Measurements from ENCODE around the gene BTD. TPM values are rescaled to one million over a fixed set of nuclear protein-coding genes. Genes with fewer than 3 reads are reported as not detected.
A peak's percentile ranks its signal among the peaks of the same experiment; 100 is the strongest.

Gene BTD
- total and polyA plus RNA-seq, 4 donors: 45.8 to 78.1 (median 47.8) TPM

DNA sequence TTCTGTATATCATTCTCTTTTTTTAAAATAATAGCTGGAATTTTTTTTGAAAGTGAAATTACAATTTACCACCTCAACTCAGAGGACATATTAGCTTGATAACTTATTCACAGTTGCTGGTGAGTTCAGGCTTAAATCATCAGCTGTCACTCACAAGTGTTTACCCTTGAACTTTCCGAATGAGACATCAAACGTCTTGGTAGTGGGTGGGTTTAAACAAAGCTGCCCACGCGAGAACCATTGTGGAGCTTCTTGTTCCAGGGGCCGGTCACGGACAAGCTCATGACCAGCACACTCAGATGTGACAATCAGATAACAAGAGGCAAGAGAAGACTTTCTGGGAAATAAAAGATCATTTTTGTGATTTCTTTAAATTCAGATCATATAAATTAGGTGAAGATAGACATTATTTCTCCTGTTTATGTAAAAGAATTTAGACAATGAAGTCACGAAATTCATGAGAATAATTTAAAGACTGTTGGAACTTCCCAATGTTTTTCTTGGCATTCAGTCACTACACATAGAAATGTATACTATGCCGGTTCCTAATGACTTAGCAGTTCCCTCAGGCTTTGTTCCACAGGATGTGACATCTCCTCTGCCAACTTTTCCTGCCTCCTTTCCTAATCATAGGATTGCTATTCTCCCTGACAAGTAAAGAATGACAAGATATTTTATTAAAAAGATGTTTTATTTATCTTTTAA lies 29.3 kb downstream of the BTD start:
- H3K4me1 ChIP-seq (ENCODE audit: control insufficient read depth in 4 of 4, insufficient read depth in 4 of 4, low read length in 3 of 4): peaks cover 0 to 30% (median 13%) of the 10 kb centered on the region in 4 donors
- H3K36me3 ChIP-seq (ENCODE audit: control insufficient read depth in 4 of 4, insufficient read depth in 3 of 4, low read depth in 1 of 4, low read length in 3 of 4): no peaks in the 10 kb centered on the region
- H3K4me3 ChIP-seq (ENCODE audit: low read depth in 1 of 3, low read length in 3 of 3): peak overlapping the region in 1 of 3 donors; percentile 15
- DNase-seq (ENCODE audit: low spot score): no peak
- TF ChIP-seq SP1 (IDR thresholded peaks at IDR 0.05) (no peak), FOXA2 (IDR thresholded peaks at IDR 0.05) (no peak), HNF4G (IDR thresholded peaks at IDR 0.05) (no peak), CTCF (IDR thresholded peaks at IDR 0.05; ENCODE audit: low read depth, low read length, missing input control) (no peak), YY1 (IDR thresholded peaks at IDR 0.05) (no peak), JUND (IDR thresholded peaks at IDR 0.05) (no peak), REST (IDR thresholded peaks at IDR 0.05) (no peak), EGR1 (IDR thresholded peaks at IDR 0.05; ENCODE audit: low read depth in 2 of 2) (no peak), RAD21 (IDR thresholded peaks at IDR 0.05) (no peak), HNF4A (conservative IDR thresholded peaks at IDR 0.05) (no peak), TAF1 (conservative IDR thresholded peaks at IDR 0.05) (no peak), RXRA (IDR thresholded peaks at IDR 0.05) (no peak), GABPA (IDR thresholded peaks at IDR 0.05 in 1 of 2, conservative IDR thresholded peaks at IDR 0.05 in 1 of 2) (no peak)
- TF ChIP-seq, protein P1, sequence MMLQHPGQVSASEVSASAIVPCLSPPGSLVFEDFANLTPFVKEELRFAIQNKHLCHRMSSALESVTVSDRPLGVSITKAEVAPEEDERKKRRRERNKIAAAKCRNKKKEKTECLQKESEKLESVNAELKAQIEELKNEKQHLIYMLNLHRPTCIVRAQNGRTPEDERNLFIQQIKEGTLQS (IDR thresholded peaks at IDR 0.05): no peak
- WGBS: 35% methylated on average over 8 of the region's 8 CpGs
- H3K27me3 ChIP-seq (ENCODE audit: control insufficient read depth in 4 of 4, insufficient read depth in 4 of 4, low read length in 3 of 4): no peaks in the 10 kb centered on the region
- H3K9ac ChIP-seq (ENCODE audit: low read depth in 1 of 2, low read length in 2 of 2): peak overlapping the region; percentile 43 to 61
- peak overlapping the region in 1 of 2 donors; percentile 27 for H3K27ac ChIP-seq (ENCODE audit: low read depth in 1 of 2, low read length in 2 of 2)
- no peaks in the 10 kb centered on the region for H3K9me3 ChIP-seq (ENCODE audit: control insufficient read depth in 4 of 4, low read length in 3 of 4)

DNA sequence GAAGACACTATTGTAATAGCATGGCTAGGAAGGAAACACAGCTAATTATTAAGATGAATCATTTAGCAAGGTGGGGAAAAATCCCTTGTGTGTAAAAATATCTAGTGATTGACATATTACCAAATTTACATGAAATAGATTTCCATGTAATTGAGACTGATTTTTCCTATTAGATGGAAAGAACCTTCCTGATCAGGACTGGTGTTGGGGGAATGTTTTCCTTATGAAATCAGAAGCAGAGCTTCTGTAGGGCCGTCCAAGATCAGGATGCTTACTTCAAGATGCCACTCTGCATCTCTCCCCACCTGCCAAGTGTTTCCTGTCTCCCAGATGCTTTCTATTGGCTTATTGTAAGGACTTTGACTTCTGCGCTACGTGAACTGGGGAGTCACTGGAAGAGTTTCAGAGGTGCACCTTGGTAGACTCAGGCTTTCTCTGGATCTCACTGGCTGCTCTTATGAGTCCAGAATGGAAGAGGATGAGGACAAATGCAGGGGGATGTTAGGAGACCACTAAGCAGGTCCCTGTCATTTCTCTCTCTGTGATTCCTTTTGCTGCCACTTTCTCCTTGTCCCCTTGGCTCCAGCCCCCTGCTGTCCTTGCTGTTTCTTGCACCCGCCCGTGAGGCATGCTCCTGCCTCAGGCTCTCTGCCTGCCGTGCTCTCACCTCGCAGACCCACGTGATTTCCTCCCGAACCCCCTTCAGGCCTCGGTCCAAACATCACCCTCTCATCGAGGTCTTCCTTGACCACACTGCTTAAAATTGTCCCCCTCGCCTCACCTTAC lies 30.1 kb downstream of the BTD start:
- no peaks in the 10 kb centered on the region for H3K9me3 ChIP-seq (ENCODE audit: control insufficient read depth in 4 of 4, low read length in 3 of 4)
- no peaks in the 10 kb centered on the region for H3K27me3 ChIP-seq (ENCODE audit: control insufficient read depth in 4 of 4, insufficient read depth in 4 of 4, low read length in 3 of 4)
- H3K27ac ChIP-seq (ENCODE audit: low read depth in 1 of 2, low read length in 2 of 2): peak overlapping the region in 1 of 2 donors; percentile 7
- H3K4me1 ChIP-seq (ENCODE audit: control insufficient read depth in 4 of 4, insufficient read depth in 4 of 4, low read length in 3 of 4): peaks cover 0 to 30% (median 13%) of the 10 kb centered on the region in 4 donors
- TF ChIP-seq RXRA (IDR thresholded peaks at IDR 0.05): no peak
- TF ChIP-seq ZBTB33 (IDR thresholded peaks at IDR 0.05): no peak
- no peak for TF ChIP-seq YY1 (IDR thresholded peaks at IDR 0.05)
- no peak for TF ChIP-seq HNF4G (IDR thresholded peaks at IDR 0.05)
- TF ChIP-seq GABPA (IDR thresholded peaks at IDR 0.05 in 1 of 2, conservative IDR thresholded peaks at IDR 0.05 in 1 of 2): no peak
- no peak for TF ChIP-seq EGR1 (IDR thresholded peaks at IDR 0.05; ENCODE audit: low read depth in 2 of 2)
- no peak for TF ChIP-seq RAD21 (IDR thresholded peaks at IDR 0.05)
- TF ChIP-seq FOXA1 (IDR thresholded peaks at IDR 0.05): no peak
- WGBS: 89% methylated on average over 12 of the region's 12 CpGs
- peaks cover 0 to 3% (median 1%) of the 10 kb centered on the region in 4 donors for H3K36me3 ChIP-seq (ENCODE audit: control insufficient read depth in 4 of 4, insufficient read depth in 3 of 4, low read depth in 1 of 4, low read length in 3 of 4)
- DNase-seq (ENCODE audit: low spot score): no peak
- no peak overlapping the region for H3K9ac ChIP-seq (ENCODE audit: low read depth in 1 of 2, low read length in 2 of 2)
- H3K4me3 ChIP-seq (ENCODE audit: low read depth in 1 of 3, low read length in 3 of 3): no peak overlapping the region

Measured in liver (tissue), 9 donors.